GM08714 (cell line): ENCODE results near the gene TNIP3.
"Not testable (repeated sequence)": the region's sequence is repeated elsewhere in the genome, so short reads cannot be mapped to it uniquely, and the experiment has no call there.

ENCODE experiments used
- H3K4me3 ChIP-seq: fragments of 200-500 bp; sonication (Bioruptor generic); 2 replicates; pipeline ENCODE4 v1.5.1; 2014; ENCODE audit warnings: mild to moderate bottlenecking, low read length, inconsistent platforms
- ZNF274 ChIP-seq: IDR thresholded peaks from 2 replicates; pipeline ENCODE4 v1.6.1; 2012; ENCODE audit warnings: mild to moderate bottlenecking, low read depth, low read length

Gene TNIP3, protein sequence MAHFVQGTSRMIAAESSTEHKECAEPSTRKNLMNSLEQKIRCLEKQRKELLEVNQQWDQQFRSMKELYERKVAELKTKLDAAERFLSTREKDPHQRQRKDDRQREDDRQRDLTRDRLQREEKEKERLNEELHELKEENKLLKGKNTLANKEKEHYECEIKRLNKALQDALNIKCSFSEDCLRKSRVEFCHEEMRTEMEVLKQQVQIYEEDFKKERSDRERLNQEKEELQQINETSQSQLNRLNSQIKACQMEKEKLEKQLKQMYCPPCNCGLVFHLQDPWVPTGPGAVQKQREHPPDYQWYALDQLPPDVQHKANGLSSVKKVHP

GRCh38 chr4:121164291-121164690 lies at the start of gene TNIP3:
TSS of gene TNIP3 (minus strand) at chr4:121164321. CDS start at chr4:121164125, 196 bp downstream.
- no peak within 1 kb of the TSS for H3K4me3 ChIP-seq
- no peak for TF ChIP-seq ZNF274

DNA sequence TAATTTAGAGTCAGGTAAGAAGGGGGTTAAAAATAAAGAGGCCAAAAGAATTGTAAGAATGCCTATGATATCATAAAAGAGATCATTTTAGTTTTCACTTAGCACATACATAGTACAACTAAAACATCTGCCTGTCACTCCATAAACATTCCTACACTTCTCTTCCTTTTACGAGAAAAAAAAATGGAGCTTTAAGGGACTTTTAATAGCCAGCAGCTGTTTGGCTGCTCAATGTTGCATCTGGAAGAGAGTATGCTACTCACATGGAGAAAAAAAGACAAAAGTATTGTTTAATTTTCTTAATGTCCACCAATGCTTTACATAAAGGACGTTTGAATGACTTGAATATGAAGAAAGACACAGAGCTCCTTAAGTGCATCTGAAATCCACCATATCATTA lies 48.7 kb upstream of the TNIP3 start:
- H3K4me3 ChIP-seq, result no peak overlapping the region
- TF ChIP-seq ZNF274, result no peak

- no peak for TF ChIP-seq ZNF274
- no peak overlapping the region for H3K4me3 ChIP-seq
These were observed 45.0 kb upstream of the TNIP3 start for GRCh38 chr4:121209171-121209570.

DNA sequence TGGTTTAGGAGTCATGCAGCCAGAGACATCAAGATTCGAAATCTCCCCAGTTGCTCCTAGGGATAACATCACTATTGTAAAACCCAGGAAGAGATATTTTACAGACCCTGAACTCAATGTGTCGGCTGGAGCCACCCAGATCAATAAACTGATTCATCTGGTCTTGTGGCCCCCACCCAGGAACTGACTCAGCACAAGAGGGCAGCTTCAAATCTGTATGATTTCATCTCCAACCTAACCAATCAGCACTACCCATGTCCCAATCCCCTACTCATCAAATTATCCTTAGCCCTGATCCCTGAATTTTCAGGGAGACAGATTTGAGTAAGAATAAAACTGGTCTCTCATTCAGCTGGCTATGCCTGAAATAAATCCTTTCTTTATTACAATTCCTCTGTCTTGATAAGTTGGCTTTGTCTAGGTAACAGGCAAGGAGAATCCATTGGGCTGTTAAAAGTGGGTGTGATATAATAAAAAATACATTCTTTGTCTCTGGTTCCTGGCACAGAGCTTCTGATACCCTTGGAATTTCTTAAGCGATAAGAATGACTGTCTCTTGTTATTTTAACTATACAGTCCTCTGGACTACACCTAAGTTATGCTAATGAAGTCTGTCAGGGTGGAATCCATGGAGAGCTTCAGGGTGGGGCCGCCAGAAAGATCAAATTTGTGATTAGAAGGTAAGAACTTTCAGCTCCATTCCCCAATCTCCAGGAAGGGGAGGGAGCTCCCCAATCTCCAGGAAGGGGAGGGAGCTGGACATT lies 44.3 kb upstream of the TNIP3 start:
- no peak for TF ChIP-seq ZNF274

GRCh38 chr4:121205777-121206176 lies 41.7 kb upstream of the TNIP3 start:
- not testable (repeated sequence) for H3K4me3 ChIP-seq

More for the DNA sequence above, 44.3 kb upstream of the TNIP3 start:
- H3K4me3 ChIP-seq, result no peak overlapping the region

GRCh38 chr4:121200795-121201472 lies 36.8 kb upstream of the TNIP3 start:
- H3K4me3 ChIP-seq, result peak overlapping the region; percentile 33; the same call in 1 of the 2 replicates
- no peak for TF ChIP-seq ZNF274

DNA sequence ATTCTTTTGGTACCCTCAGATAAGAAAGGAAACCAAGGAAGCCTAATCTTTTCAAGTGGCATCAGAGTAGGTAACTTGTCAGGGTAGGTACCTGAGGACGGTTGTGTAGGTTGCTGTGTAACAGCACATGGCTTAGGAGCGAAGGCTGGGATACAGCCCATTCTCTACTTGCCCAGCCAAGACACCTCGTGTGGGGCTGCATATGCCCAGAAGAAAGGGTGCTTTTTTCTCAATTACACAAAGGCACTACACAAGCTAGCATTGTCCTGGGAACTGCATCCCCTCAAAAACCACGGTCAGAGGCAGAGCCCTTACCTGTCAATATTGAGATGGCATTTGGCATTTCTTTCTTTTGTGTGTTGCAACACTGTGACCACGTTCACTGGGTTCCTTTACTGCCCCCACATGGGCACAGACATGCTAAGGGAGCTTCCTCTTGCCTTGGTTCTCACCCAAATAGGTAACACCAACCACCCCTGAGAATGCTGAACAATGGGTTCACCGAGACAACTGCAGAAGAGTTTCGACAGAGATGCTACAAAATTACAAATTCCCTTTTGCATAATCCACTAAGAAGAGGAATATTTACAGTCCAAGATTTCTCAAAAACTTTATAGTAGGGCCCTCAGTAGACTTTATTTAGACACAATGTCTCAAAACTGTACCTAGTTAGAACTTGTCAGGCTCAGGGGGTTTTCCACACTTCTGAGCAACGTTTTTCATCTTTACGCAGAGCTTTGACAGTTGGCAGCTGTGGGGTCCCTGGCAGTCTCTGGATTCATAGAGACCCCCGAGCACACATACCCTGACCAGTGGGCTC lies 35.8 kb upstream of the TNIP3 start:
- peak overlapping the region; percentile 33; the same call in 1 of the 2 replicates for H3K4me3 ChIP-seq
- no peak for TF ChIP-seq ZNF274

DNA sequence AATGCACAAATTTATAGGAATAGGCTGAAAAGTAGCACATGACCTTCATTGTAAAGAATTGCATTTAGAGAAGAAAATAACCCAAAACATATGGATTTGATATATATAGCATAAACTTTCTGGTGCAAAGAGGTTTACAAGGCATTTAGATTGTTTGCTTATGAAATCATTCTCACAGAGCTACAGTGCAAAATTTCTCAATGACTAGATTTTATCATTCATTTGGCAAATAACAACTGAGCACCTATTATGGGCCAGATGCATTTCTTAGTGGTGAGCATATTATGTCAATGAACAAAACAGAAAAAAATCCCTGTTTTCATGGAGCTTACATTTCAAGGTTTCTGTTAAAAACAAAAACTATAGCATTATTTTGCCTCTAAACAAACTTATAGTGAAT lies 34.1 kb upstream of the TNIP3 start:
- no peak for TF ChIP-seq ZNF274
- H3K4me3 ChIP-seq, result no peak overlapping the region

DNA sequence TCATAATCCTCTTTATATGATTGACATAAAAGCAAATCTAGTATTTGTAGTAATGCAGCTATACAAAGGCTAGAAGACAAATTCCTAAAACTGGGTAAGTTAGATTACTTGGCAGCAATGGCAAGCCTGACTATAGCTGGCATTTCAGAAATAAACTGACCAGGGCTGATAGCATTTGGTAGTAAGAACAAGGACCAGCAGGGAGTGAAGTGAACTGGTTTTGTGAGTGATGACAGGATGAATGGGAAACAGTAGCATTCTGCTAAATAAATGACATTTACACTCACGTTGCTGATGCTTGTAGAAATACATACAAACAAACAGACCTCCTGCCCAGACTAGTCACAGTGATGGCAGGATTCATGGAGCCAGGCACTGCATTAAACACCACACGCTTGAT lies 31.5 kb upstream of the TNIP3 start:
- TF ChIP-seq ZNF274, result no peak
- H3K4me3 ChIP-seq, result no peak overlapping the region

DNA sequence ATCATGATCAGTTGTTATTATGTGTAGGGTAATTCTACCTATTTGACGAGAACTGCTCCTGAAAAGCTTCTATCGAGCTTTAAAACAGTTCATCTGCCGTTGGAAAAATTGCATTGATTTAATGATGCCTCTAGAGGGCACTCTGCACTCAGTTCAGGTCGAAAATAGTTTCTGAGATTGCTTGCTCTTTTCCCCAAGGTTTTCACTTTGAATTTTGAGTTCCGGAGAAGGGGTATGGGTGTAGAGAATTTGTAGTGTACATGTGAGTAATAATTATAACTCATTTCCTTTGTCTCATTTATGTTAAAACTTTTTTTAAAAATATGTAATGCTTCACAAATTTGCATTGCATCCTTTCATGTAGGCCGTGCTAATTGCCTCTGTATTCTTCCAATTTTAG lies 28.4 kb upstream of the TNIP3 start:
- no peak for TF ChIP-seq ZNF274
- H3K4me3 ChIP-seq, result no peak overlapping the region

DNA sequence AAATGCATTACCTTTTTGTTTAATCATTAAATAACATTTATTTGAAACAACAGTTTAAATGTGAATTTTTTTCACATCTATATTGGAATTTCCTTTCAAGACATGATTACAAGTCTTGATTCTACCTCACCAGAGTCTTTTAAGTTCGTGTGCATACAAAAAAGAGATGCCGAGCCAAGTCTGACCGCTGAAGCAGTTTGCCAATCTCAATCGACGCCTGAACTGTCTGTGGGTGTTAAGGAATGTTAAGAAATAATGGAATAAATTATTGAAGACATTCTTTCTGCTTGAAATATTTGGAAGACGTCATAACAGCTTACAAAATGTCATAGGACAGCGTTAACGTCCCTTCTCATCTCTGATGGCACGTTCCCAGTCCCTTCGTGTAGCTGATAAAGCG lies 27.9 kb upstream of the TNIP3 start:
- TF ChIP-seq ZNF274, result no peak

DNA sequence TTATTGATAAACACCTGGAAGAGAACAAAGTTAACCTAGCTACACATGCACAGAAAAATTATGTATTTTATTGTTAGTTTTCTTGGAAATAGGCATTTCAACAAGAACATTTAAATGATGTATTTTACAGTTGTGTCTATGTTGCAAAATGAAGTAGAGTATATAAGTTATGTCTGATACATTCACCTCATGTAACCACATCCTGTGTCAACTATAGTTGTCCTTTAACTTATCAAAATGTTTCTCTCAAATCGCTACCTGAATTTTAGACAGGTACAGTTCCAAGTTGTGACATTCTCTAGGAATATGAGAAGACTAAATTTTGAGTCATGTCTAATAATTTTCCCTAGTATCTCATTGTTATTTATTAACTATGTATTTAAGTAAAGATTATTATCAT lies 27.2 kb upstream of the TNIP3 start:
- no peak for TF ChIP-seq ZNF274
- H3K4me3 ChIP-seq, result no peak overlapping the region

More for the DNA sequence above, 27.9 kb upstream of the TNIP3 start:
- H3K4me3 ChIP-seq, result no peak overlapping the region

GRCh38 chr4:121190389-121190788 lies 26.3 kb upstream of the TNIP3 start:
- no peak for TF ChIP-seq ZNF274
- no peak overlapping the region for H3K4me3 ChIP-seq
